GM19467 (cell line): Measurements from ENCODE around the gene EDIL3.

Experiments used
- ATAC-seq: cut with Tn5 transposase; IDR thresholded peaks from one replicate; pipeline ENCODE4 v1.9.1; 2021; ENCODE audit warnings: mild to moderate bottlenecking, moderate library complexity; ENCODE audit not compliant: unreplicated experiment

EDIL3 gene

GRCh38 chr5:83972909-83973308 lies 411.8 kb downstream of the EDIL3 start:
- ATAC-seq = no peak

DNA sequence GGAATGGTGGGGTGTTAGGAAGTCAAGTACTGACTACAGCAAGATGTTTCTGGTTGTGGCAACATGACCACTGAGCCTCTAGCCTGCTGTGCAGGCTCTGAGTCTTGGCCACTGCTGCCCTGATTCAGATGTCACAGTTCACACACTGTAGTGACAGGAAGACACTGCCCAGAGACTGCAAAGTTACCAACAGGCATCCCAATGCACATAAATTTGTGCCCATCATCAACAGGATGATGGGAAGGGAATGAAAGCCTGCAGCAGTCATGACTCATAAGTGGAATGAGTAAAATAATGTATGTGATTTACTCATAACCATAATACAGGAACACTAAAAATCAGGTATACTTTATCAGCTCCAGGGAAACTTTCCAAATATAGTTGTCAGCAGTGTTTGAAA lies 412.4 kb downstream of the EDIL3 start:
- ATAC-seq = no peak

- ATAC-seq = no peak
Measured at GRCh38 chr5:83967417-83967816, 417.3 kb downstream of the EDIL3 start.

- no peak for ATAC-seq
Measured at GRCh38 chr5:83965441-83965840, 419.2 kb downstream of the EDIL3 start.

DNA sequence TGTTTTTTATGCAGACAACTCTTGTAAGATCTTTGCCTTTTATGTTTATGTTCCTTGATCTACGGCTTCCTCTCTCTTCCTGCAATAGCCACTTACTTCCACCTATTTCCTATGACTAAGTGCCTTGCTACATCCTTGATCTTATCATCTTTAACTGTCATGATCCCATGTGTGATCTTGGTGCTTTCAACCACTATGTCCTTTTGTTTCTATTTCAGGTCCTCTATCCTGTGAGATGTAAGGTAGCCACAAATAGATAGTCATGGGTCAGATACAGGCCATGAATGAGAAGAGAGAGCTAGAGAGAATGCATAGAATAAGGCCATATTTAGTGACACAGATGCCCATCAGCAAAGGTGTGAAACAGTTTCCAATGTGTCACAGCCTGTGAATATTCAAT lies 420.4 kb downstream of the EDIL3 start:
- ATAC-seq = no peak

- ATAC-seq = no peak
Measured at GRCh38 chr5:83957188-83957587, 427.5 kb downstream of the EDIL3 start.

DNA sequence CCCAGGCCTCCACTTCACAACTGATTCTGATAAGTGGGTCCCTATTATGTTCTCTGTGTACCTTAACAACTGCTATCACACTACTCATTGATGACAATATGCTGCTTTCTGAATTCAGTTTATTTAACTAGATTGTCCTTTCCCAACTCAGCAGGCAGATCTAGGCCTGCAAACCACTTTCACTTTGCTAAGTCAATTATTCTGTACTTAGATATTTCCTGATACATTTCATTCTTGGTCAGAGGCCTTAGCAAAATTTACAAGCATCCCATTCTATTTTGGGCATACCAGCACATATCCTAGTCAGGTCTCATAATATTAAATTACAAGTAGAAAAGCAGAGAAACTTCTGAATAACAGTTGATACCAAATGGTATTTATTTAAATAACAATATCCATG lies 428.3 kb downstream of the EDIL3 start:
- ATAC-seq = no peak

GRCh38 chr5:83955916-83956315 lies 428.8 kb downstream of the EDIL3 start:
- ATAC-seq = no peak

- no peak for ATAC-seq
Measured at GRCh38 chr5:83947763-83948162, 436.9 kb downstream of the EDIL3 start.

GRCh38 chr5:83946516-83946915 lies 438.2 kb downstream of the EDIL3 start:
- no peak for ATAC-seq

- no peak for ATAC-seq
Measured at GRCh38 chr5:83942155-83942554, 442.5 kb downstream of the EDIL3 start.

GRCh38 chr5:83937837-83938236 lies 446.8 kb downstream of the EDIL3 start:
- ATAC-seq = no peak

- no peak for ATAC-seq
Measured at GRCh38 chr5:83931969-83932368, 452.7 kb downstream of the EDIL3 start.

GRCh38 chr5:83927140-83927733 lies 457.4 kb downstream of the EDIL3 start:
- ATAC-seq = peak; percentile 72

DNA sequence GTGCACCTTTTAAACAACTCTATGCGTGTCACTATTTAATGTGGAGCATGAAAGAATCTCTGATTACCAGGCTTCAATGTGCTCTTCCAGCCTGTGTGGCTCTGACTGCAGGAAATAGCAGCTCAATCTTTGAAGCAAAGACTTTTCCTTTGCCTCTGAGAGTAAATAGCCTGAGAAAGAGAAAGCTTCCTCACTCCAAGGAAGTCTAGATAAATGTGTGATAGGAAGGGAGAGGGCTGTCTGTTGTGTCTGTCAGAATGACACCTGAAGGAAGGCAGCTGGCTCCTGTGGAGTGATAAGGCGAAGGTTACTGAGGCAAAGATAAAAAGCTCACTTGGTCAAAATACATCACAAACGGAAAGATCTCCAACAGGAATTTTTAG lies 458.7 kb downstream of the EDIL3 start:
- ATAC-seq = no peak

GRCh38 chr5:83925321-83925954 lies 459.2 kb downstream of the EDIL3 start:
- no peak for ATAC-seq

- ATAC-seq = no peak
Measured at GRCh38 chr5:83924891-83925290, 459.8 kb downstream of the EDIL3 start.

GRCh38 chr5:83924171-83924570 lies 460.5 kb downstream of the EDIL3 start:
- no peak for ATAC-seq

GRCh38 chr5:83922699-83923098 lies 462.0 kb downstream of the EDIL3 start:
- ATAC-seq = no peak

- ATAC-seq = no peak
Measured at GRCh38 chr5:83921666-83922193, 462.9 kb downstream of the EDIL3 start.

- no peak for ATAC-seq
Measured at GRCh38 chr5:83919071-83920041, 465.3 kb downstream of the EDIL3 start.
